Activated naive CD4-positive, alpha-beta T cell treated with anti-CD3 and anti-CD28 coated beads, Interleukin-2, amount 10 ng/mL, durations not matched to agents 7 days and 5 days (primary cell): Measurements from ENCODE around the gene CDH4.

ENCODE experiments used
- CTCF ChIA-PET: fragments of 350-600 bp; sonication (Branson Sonifier 250); formaldehyde crosslinking; loops from one replicate; lab custom pipeline; 2021; ENCODE audit warnings: antibody characterized with exemption; lab: Charles Lee
- DNase-seq: peaks from one replicate; pipeline ENCODE4 v3.0.0-alpha.2; 2020
- H3K27ac Mint-ChIP-seq: one replicate; pipeline ENCODE4 v1.8.0; 2021; ENCODE audit warnings: mild to moderate bottlenecking, moderate library complexity, mixed read lengths
- H3K27me3 Mint-ChIP-seq: one replicate; pipeline ENCODE4 v1.8.0; 2021; ENCODE audit warnings: mild to moderate bottlenecking, mixed read lengths
- H3K36me3 Mint-ChIP-seq: one replicate; pipeline ENCODE4 v1.8.0; 2021; ENCODE audit warnings: mixed read lengths
- H3K4me1 Mint-ChIP-seq: one replicate; pipeline ENCODE4 v1.8.0; 2021; ENCODE audit warnings: mixed read lengths
- H3K4me3 Mint-ChIP-seq: one replicate; pipeline ENCODE4 v1.8.0; 2021; ENCODE audit warnings: mild to moderate bottlenecking, moderate library complexity, mixed read lengths
- H3K9me3 Mint-ChIP-seq: one replicate; pipeline ENCODE4 v1.8.0; 2021; ENCODE audit warnings: mixed read lengths

Gene CDH4

DNA sequence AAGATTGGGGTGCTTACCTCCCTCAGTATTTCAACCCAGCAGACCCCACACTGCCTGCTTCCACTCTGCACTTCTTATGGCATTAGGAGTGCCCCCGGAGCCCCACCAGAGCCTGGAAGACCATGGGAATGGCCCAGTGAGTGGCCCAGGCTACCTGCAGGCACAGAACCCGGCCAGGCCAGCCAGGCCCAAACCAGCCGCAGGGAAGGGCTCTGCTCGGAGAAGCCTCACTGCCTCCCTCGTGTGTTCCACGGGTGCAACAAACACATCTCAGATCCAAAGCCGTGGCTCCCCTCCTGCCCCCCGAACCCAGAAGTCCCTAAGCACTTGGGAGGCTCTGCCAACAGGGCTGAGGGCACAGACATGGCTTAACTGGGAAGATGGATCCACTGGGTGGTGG lies 283.9 kb downstream of the CDH4 start:
- H3K27ac Mint-ChIP-seq, result no peak overlapping the region
- H3K36me3 Mint-ChIP-seq, result no peaks in the 10 kb centered on the region
- H3K4me3 Mint-ChIP-seq, result no peak overlapping the region
- no peaks in the 10 kb centered on the region for H3K27me3 Mint-ChIP-seq
- H3K9me3 Mint-ChIP-seq, result no peaks in the 10 kb centered on the region
- CTCF ChIA-PET, result no interaction called here
- no peaks in the 10 kb centered on the region for H3K4me1 Mint-ChIP-seq
- no peak for DNase-seq

DNA sequence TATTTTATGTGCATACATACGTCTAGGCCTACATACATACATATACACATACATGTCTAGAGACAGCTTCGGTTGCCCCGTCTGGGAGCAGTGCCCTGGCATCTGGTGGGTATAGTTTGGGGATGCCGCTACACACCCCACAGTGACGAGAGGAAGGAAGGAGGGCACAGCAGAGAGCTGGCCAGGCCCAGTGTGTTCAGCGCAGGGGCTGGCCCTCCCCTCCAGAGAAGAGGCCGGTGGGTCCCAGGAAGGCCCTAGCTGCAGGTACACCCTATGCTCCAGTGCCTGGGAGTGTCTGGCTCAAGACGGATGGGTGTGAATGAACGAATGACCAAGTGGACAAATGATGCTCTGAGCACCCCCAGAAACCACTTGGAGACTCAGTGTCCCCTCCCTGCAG lies 284.6 kb downstream of the CDH4 start:
- no peaks in the 10 kb centered on the region for H3K27me3 Mint-ChIP-seq
- DNase-seq, result no peak
- no peak overlapping the region for H3K4me3 Mint-ChIP-seq
- no peaks in the 10 kb centered on the region for H3K4me1 Mint-ChIP-seq
- no peak overlapping the region for H3K27ac Mint-ChIP-seq
- no peaks in the 10 kb centered on the region for H3K9me3 Mint-ChIP-seq
- H3K36me3 Mint-ChIP-seq, result no peaks in the 10 kb centered on the region
- CTCF ChIA-PET, result interaction anchor here (0.7 kb wide), 1 partner anchor 12 kb away, joined by 3 read pairs; no protein-coding TSS in a partner anchor

DNA sequence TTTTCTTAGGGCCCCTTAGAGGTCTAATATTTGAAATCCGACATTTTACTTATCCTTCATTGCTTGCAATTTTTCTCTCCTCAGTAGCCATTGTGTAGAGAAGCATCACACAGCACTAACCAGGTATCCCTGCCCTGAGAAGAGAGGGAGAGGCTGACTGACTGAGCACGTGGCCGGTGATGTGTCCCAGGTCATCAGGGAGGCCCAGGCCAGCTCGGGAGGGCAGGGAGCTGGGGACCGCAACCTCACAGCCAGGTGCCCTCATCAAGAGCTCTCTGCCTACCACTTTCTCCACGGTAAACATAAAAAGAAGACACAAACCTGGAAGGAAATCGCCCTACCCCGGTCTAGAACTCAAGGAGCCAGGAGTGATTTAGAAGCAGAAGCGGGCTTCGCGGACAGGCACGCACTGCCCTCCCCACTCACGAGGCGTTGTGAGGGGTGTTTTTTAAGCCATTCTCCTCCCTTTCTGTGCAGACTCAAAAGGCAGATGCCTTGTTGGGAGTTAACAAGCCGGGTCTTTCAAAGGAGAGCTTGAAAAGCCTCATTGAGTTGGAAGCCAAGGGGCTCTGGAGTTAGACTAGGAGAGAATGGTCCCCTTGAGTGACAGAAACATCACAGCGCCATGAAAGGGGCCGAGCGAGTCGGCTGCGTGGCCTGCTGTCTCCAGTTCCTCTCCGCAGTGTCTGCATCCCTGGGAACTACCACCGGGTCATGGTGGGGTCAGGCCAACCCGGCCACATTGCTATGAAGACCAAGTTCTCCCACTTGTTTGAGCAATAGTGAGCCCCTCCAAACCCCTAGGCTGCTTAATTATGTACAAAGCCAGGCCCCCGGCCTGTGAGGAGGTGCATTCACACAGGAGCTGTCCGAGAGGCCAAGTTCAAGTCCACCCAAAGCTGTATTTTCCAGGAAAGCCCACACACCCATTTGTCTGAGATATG lies 285.4 kb downstream of the CDH4 start:
- H3K4me3 Mint-ChIP-seq, result no peak overlapping the region
- H3K36me3 Mint-ChIP-seq, result no peaks in the 10 kb centered on the region

DNA sequence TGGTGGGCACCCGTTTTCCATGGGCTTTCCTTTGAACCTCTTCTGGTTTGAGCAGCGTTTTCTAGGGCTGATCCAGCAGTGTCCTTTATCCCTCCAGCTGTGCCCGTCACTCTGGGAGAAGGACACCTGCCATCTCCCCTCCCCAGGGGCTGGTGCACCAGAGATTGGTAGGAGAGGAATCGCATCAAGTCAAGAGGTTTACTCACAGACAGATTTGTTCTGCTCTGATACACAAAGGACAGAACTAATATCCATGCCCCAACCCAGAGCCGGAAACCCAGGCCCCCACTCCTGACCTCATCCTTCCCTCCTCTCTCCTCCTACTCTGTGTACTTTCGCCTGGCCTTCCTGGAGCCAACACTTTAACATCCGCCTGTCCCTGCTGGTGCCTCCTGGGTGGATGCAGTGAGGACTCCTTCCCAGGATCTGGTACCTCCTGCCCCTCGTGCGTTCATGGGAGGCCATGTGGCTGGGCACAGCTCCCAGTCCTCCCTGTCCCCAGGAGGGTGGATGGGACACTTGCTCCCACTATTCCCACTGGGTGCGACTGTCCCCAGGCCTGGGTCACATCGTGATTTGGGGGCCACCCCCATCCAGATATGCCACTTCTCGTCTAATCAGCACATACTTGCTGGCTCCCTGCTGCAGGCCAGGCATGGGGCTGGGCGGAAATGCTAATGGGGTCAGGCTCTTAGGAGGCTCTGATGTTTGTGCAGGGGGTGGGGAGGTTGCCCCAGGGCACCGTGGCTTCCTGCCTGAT lies 286.3 kb downstream of the CDH4 start:
- DNase-seq, result no peak
- Mint-ChIP-seq H3K36me3 (no peaks in the 10 kb centered on the region), H3K27me3 (no peaks in the 10 kb centered on the region), H3K4me3 (no peak overlapping the region), H3K4me1 (no peaks in the 10 kb centered on the region), H3K27ac (no peak overlapping the region), H3K9me3 (no peaks in the 10 kb centered on the region)
- CTCF ChIA-PET, result no interaction called here

More for the DNA sequence above, 285.4 kb downstream of the CDH4 start:
- no peaks in the 10 kb centered on the region for H3K9me3 Mint-ChIP-seq
- DNase-seq, result no peak
- CTCF ChIA-PET, result interaction anchor here (0.7 kb wide), 1 partner anchor 13 kb away, joined by 3 read pairs; no protein-coding TSS in a partner anchor
- H3K27ac Mint-ChIP-seq, result no peak overlapping the region
- no peaks in the 10 kb centered on the region for H3K27me3 Mint-ChIP-seq
- H3K4me1 Mint-ChIP-seq, result no peaks in the 10 kb centered on the region

GRCh38 chr20:61538943-61539265 lies 286.8 kb downstream of the CDH4 start:
- no peak for DNase-seq
- Mint-ChIP-seq H3K36me3 (no peaks in the 10 kb centered on the region), H3K27ac (no peak overlapping the region), H3K9me3 (no peaks in the 10 kb centered on the region), H3K4me3 (no peak overlapping the region), H3K4me1 (no peaks in the 10 kb centered on the region), H3K27me3 (no peaks in the 10 kb centered on the region)
- CTCF ChIA-PET, result no interaction called here

GRCh38 chr20:61539706-61540360 lies 287.8 kb downstream of the CDH4 start:
- CTCF ChIA-PET, result no interaction called here
- Mint-ChIP-seq H3K27ac (no peak overlapping the region), H3K4me1 (no peaks in the 10 kb centered on the region), H3K36me3 (no peaks in the 10 kb centered on the region), H3K9me3 (no peaks in the 10 kb centered on the region), H3K4me3 (no peak overlapping the region), H3K27me3 (no peaks in the 10 kb centered on the region)
- no peak for DNase-seq

- Mint-ChIP-seq H3K9me3 (peaks cover 11% of the 10 kb centered on the region), H3K27ac (no peak overlapping the region), H3K27me3 (no peaks in the 10 kb centered on the region), H3K36me3 (no peaks in the 10 kb centered on the region), H3K4me1 (no peaks in the 10 kb centered on the region), H3K4me3 (no peak overlapping the region)
- no peak for DNase-seq
- CTCF ChIA-PET, result no interaction called here
Observed at GRCh38 chr20:61541537-61541936, 289.5 kb downstream of the CDH4 start.

DNA sequence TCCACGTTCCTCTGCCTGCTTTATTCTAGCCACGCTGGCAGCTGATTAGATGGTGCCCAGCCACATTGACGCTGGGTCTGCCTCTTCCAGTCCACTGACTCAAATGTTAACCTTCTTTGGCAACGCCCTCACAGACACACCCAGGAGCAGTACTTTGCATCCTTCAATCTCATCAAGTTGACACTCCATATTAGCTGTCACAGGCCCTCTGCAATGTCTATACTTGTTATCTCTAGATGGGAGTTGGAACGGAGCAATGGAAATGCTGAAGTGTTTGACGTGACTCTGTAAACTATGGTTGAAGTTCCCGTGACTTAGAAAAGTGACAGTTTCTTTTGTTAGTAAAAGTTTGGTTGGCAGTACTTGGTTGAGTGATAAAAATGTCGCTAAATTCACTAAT lies 291.0 kb downstream of the CDH4 start:
- CTCF ChIA-PET, result no interaction called here
- H3K9me3 Mint-ChIP-seq, result peaks cover 11% of the 10 kb centered on the region
- H3K27me3 Mint-ChIP-seq, result no peaks in the 10 kb centered on the region

DNA sequence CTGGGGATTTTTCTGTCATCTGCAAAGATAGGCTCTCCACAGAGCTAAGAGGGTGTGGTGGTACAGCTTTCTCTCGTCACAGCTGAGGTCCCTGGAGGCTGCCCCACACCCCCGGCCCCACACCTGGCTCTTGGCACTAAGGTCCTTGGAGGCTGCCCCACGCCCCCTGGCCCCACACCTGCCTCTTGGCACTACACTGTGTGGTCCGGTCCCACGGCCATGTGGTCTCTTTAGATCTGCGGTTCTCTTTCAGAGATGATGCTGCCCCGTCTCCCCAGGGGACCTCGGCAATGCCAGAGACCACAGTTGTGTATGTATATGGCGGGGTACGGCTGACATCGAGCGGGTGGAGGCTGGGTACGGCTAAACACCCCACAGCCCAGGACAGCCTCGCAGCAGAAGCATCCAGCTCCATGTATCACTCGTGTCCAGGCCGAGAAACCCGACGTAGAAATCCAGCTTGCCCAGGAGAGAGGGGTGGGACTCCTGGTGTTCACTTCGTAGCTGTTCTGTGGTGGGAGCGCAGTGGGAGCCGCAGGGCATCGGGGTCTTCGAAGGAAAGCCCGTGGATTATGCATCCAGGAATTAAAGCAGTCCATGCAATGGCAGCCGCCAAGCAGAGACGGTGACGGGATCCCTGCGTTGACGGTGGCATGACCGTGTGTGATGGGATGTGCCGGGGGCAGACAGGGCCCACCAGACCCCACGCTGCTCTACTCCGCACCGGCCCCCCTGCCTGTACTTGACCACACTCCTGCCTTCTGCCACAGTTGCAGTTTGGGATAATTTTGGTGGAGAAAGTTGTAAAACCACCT lies 292.1 kb downstream of the CDH4 start:
- Mint-ChIP-seq H3K27ac (no peak overlapping the region), H3K36me3 (no peaks in the 10 kb centered on the region), H3K4me3 (no peak overlapping the region), H3K4me1 (no peaks in the 10 kb centered on the region), H3K9me3 (peaks cover 11% of the 10 kb centered on the region), H3K27me3 (no peaks in the 10 kb centered on the region)
- DNase-seq, result no peak
- CTCF ChIA-PET, result no interaction called here

More for the DNA sequence above, 291.0 kb downstream of the CDH4 start:
- Mint-ChIP-seq H3K27ac (no peak overlapping the region), H3K36me3 (no peaks in the 10 kb centered on the region), H3K4me3 (no peak overlapping the region), H3K4me1 (no peaks in the 10 kb centered on the region)
- no peak for DNase-seq

GRCh38 chr20:61544910-61545889 lies 293.1 kb downstream of the CDH4 start:
- H3K27ac Mint-ChIP-seq, result no peak overlapping the region
- no peak overlapping the region for H3K4me3 Mint-ChIP-seq
- no peaks in the 10 kb centered on the region for H3K27me3 Mint-ChIP-seq
- peaks cover 11% of the 10 kb centered on the region for H3K9me3 Mint-ChIP-seq
- H3K4me1 Mint-ChIP-seq, result no peaks in the 10 kb centered on the region
- no peaks in the 10 kb centered on the region for H3K36me3 Mint-ChIP-seq
- CTCF ChIA-PET, result no interaction called here
- no peak for DNase-seq

DNA sequence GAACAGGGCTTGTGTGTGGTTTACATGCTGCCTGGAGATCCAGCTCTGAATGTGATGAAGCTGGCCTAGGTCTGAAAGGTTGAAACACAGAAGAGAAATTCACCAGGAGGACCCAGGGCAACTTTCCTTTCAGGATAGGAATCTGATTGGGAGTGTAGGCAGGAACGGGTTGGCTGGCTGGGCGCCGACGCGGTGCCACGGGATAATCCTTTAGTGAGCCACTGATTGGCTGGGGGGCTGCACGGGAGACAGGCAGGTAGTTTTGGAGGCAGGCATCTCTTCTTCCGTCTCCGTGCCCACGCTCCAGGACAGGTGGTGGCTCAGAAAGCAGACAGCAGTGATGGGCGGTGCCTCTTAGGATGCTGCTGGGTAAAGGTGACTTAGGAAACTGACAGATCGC lies 294.6 kb downstream of the CDH4 start:
- no peak for DNase-seq
- Mint-ChIP-seq H3K27ac (no peak overlapping the region), H3K27me3 (no peaks in the 10 kb centered on the region), H3K4me1 (no peaks in the 10 kb centered on the region), H3K4me3 (no peak overlapping the region), H3K36me3 (no peaks in the 10 kb centered on the region), H3K9me3 (peaks cover 16% of the 10 kb centered on the region)
- CTCF ChIA-PET, result no interaction called here

- Mint-ChIP-seq H3K4me3 (no peak overlapping the region), H3K27ac (no peak overlapping the region), H3K4me1 (no peaks in the 10 kb centered on the region), H3K9me3 (peaks cover 25% of the 10 kb centered on the region), H3K27me3 (no peaks in the 10 kb centered on the region), H3K36me3 (no peaks in the 10 kb centered on the region)
- DNase-seq, result no peak
- CTCF ChIA-PET, result no interaction called here
Observed at GRCh38 chr20:61548069-61548468, 296.0 kb downstream of the CDH4 start.

GRCh38 chr20:61549865-61550264 lies 297.8 kb downstream of the CDH4 start:
- DNase-seq, result no peak
- H3K27me3 Mint-ChIP-seq, result no peaks in the 10 kb centered on the region
- no peak overlapping the region for H3K4me3 Mint-ChIP-seq
- no peaks in the 10 kb centered on the region for H3K36me3 Mint-ChIP-seq
- no peaks in the 10 kb centered on the region for H3K4me1 Mint-ChIP-seq
- H3K27ac Mint-ChIP-seq, result no peak overlapping the region
- CTCF ChIA-PET, result no interaction called here
- H3K9me3 Mint-ChIP-seq, result peaks cover 30% of the 10 kb centered on the region
